Liver (tissue), 9 donors: Measurements from ENCODE around the gene NNMT. TPM values are rescaled to one million over a fixed set of nuclear protein-coding genes. Genes with fewer than 3 reads are reported as not detected.

Source experiments
- DNase-seq: peaks from one replicate; pipeline ENCODE4 v3.0.0-alpha.2; 2017; ENCODE audit warnings: low spot score
- H3K27ac ChIP-seq, 2 donors: one replicate each; pipeline ENCODE4 v1.7.0; 2013; ENCODE audit warnings: inconsistent platforms in 2 of 2, low read length in 2 of 2, control low read depth in 1 of 2, low read depth in 1 of 2, mild to moderate bottlenecking in 1 of 2
- H3K27me3 ChIP-seq, 4 donors: one replicate each; pipeline versions ENCODE4 v1.6.1 to v1.7.0; 2013; ENCODE audit warnings: low read length in 3 of 4, inconsistent platforms in 1 of 4, mild to moderate bottlenecking in 1 of 4, moderate library complexity in 1 of 4; ENCODE audit not compliant: control insufficient read depth in 4 of 4, insufficient read depth in 4 of 4
- H3K36me3 ChIP-seq, 4 donors: one replicate each; pipeline versions ENCODE4 v1.6.1 to v1.7.0; 2013; ENCODE audit warnings: low read length in 3 of 4, mild to moderate bottlenecking in 3 of 4, low read depth in 1 of 4, moderate library complexity in 1 of 4; ENCODE audit not compliant: control insufficient read depth in 4 of 4, insufficient read depth in 3 of 4
- H3K4me1 ChIP-seq, 4 donors: one replicate each; pipeline versions ENCODE4 v1.6.1 to v1.7.0; 2013; ENCODE audit warnings: low read length in 3 of 4, mild to moderate bottlenecking in 3 of 4, moderate library complexity in 1 of 4; ENCODE audit not compliant: control insufficient read depth in 4 of 4, insufficient read depth in 4 of 4
- H3K4me3 ChIP-seq, 3 donors: one replicate each; pipeline versions ENCODE4 v1.6.1 to v1.7.0; 2013; ENCODE audit warnings: low read length in 3 of 3, control low read depth in 1 of 3, low read depth in 1 of 3, mild to moderate bottlenecking in 1 of 3
- H3K9ac ChIP-seq, 2 donors: one replicate each; pipeline ENCODE4 v1.7.0; 2013; ENCODE audit warnings: low read length in 2 of 2, mild to moderate bottlenecking in 2 of 2, moderate library complexity in 2 of 2, control low read depth in 1 of 2, low read depth in 1 of 2
- H3K9me3 ChIP-seq, 4 donors: one replicate each; pipeline versions ENCODE4 v1.6.1 to v1.7.0; 2013; ENCODE audit warnings: low read length in 3 of 4; ENCODE audit not compliant: control insufficient read depth in 4 of 4
- EGR1 ChIP-seq, 2 donors: IDR thresholded peaks; 2 replicates each; pipeline ENCODE4 v1.6.1; 2016 to 2018; ENCODE audit warnings: antibody characterized with exemption in 2 of 2, low read depth in 2 of 2
- FOXA2 ChIP-seq: IDR thresholded peaks from 2 replicates; pipeline ENCODE4 v1.6.1; 2016; ENCODE audit warnings: antibody characterized with exemption
- GABPA ChIP-seq, 2 donors: IDR thresholded peaks in 1 of 2; conservative IDR thresholded peaks in 1 of 2; 2 replicates each; pipeline ENCODE4 v1.6.1; 2016; ENCODE audit warnings: antibody characterized with exemption in 2 of 2, mild to moderate bottlenecking in 1 of 2, moderate library complexity in 1 of 2
- HNF4A ChIP-seq, 2 donors: conservative IDR thresholded peaks; 2 replicates each; pipeline ENCODE4 v1.6.1; 2016; ENCODE audit warnings: antibody characterized with exemption in 2 of 2, mild to moderate bottlenecking in 2 of 2
- HNF4G ChIP-seq: IDR thresholded peaks from 2 replicates; pipeline ENCODE4 v1.6.1; 2016; ENCODE audit warnings: antibody characterized with exemption
- JUND ChIP-seq, 2 donors: IDR thresholded peaks; 2 replicates each; pipeline ENCODE4 v1.6.1; 2016; ENCODE audit warnings: antibody characterized with exemption in 2 of 2
- NR2F2 ChIP-seq: IDR thresholded peaks from 2 replicates; pipeline ENCODE4 v1.6.1; 2016; ENCODE audit warnings: antibody characterized with exemption
- RAD21 ChIP-seq, 2 donors: IDR thresholded peaks; 2 replicates each; pipeline ENCODE4 v1.6.1; 2016; ENCODE audit warnings: antibody characterized with exemption in 2 of 2, mild to moderate bottlenecking in 2 of 2
- RXRA ChIP-seq, 2 donors: IDR thresholded peaks; 2 replicates each; pipeline ENCODE4 v1.6.1; 2017 to 2018; ENCODE audit warnings: antibody characterized with exemption in 2 of 2, mild to moderate bottlenecking in 1 of 2
- SP1 ChIP-seq: IDR thresholded peaks from 2 replicates; pipeline ENCODE4 v1.6.1; 2018; ENCODE audit warnings: antibody characterized with exemption, mild to moderate bottlenecking
- TAF1 ChIP-seq: conservative IDR thresholded peaks from 2 replicates; pipeline ENCODE4 v1.6.1; 2016; ENCODE audit warnings: antibody characterized with exemption, mild to moderate bottlenecking
- YY1 ChIP-seq: IDR thresholded peaks from 2 replicates; pipeline ENCODE4 v1.6.1; 2016; ENCODE audit warnings: antibody characterized with exemption, mild to moderate bottlenecking
- WGBS: extraction: QIAGEN DNeasy Blood & Tissue Kit; methylation state at CpG from one replicate; pipeline ENCODE4 v1.1.7; 2013; 5-methylcytosine and 5-hydroxymethylcytosine counted together
- polyA plus RNA-seq, 2 donors: library from polyadenylated mRNA; stranded (reverse) in 1 of 2; unstranded in 1 of 2; fragments of 200-250 nt in 1 of 2; fragments of >200 nt in 1 of 2; fragmentation: Nextera tagmentation in 1 of 2; extraction: Ambion mirVana in 1 of 2; gene quantifications; one replicate each; pipeline versions ENCODE4 v1.2.1 to v1.2.3, GENCODE V29; 2013 to 2015
- total RNA-seq, 2 donors: library from RNA; depleted of rRNA; stranded (reverse); fragments of >200 nt; gene quantifications; one replicate each; pipeline ENCODE4 v1.2.3, GENCODE V29; 2014
- TF ChIP-seq, protein P1 (sequence below): IDR thresholded peaks from 2 replicates; pipeline ENCODE4 v1.6.1; 2016; ENCODE audit warnings: antibody characterized with exemption, mild to moderate bottlenecking
- TF ChIP-seq, protein P2 (sequence below): fragments of 150-350 bp; IDR thresholded peaks from 2 replicates; pipeline ENCODE4 v1.5.1; 2017; ENCODE audit warnings: improper control_type of control experiment, low read depth, low read length; ENCODE audit not compliant: missing input control
- TF ChIP-seq, protein P3 (sequence below): IDR thresholded peaks from 2 replicates; pipeline ENCODE4 v1.6.1; 2016; ENCODE audit warnings: antibody characterized with exemption
- donor health status: healthy.
- donor health status: healthy.
- donor health status: healthy.
- donor health status: healthy.
- donor health status: healthy.

Gene NNMT
- total and polyA plus RNA-seq, 4 donors, result 0.47 to 3,724 (median 2,877) TPM

DNA sequence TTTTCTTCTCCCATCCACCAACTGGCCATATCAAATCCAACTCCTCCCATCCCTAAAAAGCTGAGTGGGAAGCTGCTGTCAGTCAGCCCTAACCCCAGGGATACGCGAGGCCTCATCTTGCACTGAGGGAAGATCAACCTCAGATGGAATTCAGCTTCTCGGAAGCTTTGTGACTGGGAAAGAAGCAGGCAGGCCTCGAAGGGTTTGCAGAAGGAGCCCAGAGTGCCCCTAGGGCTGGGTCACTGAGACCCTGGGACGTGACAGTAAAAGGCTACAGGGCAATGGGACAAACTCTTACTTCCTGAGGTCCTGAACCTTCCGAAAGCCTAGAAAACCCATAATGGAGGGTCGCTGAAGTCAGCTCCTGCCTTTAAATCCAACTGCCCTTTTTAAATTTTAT is 34.4 kb upstream of the NNMT start:
- WGBS, result 87% methylated on average over 7 of the region's 7 CpGs
- H3K4me3 ChIP-seq, result no peak overlapping the region
- H3K9ac ChIP-seq, result no peak overlapping the region
- no peaks in the 10 kb centered on the region for H3K9me3 ChIP-seq
- H3K27me3 ChIP-seq, result no peaks in the 10 kb centered on the region
- no peak overlapping the region for H3K27ac ChIP-seq
- H3K36me3 ChIP-seq, result no peaks in the 10 kb centered on the region
- peaks cover 21 to 79% (median 64%) of the 10 kb centered on the region in 4 donors for H3K4me1 ChIP-seq
- TF ChIP-seq RAD21 (IDR thresholded peaks at IDR 0.05) (no peak), YY1 (no peak), HNF4G (no peak), TAF1 (no peak), HNF4A (conservative IDR thresholded peaks at IDR 0.05) (no peak), RXRA (IDR thresholded peaks at IDR 0.05) (no peak), NR2F2 (no peak), FOXA2 (no peak), GABPA (IDR thresholded peaks at IDR 0.05 in 1 of 2, conservative IDR thresholded peaks at IDR 0.05 in 1 of 2) (no peak)
- TF ChIP-seq, protein P1, sequence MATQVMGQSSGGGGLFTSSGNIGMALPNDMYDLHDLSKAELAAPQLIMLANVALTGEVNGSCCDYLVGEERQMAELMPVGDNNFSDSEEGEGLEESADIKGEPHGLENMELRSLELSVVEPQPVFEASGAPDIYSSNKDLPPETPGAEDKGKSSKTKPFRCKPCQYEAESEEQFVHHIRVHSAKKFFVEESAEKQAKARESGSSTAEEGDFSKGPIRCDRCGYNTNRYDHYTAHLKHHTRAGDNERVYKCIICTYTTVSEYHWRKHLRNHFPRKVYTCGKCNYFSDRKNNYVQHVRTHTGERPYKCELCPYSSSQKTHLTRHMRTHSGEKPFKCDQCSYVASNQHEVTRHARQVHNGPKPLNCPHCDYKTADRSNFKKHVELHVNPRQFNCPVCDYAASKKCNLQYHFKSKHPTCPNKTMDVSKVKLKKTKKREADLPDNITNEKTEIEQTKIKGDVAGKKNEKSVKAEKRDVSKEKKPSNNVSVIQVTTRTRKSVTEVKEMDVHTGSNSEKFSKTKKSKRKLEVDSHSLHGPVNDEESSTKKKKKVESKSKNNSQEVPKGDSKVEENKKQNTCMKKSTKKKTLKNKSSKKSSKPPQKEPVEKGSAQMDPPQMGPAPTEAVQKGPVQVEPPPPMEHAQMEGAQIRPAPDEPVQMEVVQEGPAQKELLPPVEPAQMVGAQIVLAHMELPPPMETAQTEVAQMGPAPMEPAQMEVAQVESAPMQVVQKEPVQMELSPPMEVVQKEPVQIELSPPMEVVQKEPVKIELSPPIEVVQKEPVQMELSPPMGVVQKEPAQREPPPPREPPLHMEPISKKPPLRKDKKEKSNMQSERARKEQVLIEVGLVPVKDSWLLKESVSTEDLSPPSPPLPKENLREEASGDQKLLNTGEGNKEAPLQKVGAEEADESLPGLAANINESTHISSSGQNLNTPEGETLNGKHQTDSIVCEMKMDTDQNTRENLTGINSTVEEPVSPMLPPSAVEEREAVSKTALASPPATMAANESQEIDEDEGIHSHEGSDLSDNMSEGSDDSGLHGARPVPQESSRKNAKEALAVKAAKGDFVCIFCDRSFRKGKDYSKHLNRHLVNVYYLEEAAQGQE, result no peak
- DNase-seq, result no peak

DNA sequence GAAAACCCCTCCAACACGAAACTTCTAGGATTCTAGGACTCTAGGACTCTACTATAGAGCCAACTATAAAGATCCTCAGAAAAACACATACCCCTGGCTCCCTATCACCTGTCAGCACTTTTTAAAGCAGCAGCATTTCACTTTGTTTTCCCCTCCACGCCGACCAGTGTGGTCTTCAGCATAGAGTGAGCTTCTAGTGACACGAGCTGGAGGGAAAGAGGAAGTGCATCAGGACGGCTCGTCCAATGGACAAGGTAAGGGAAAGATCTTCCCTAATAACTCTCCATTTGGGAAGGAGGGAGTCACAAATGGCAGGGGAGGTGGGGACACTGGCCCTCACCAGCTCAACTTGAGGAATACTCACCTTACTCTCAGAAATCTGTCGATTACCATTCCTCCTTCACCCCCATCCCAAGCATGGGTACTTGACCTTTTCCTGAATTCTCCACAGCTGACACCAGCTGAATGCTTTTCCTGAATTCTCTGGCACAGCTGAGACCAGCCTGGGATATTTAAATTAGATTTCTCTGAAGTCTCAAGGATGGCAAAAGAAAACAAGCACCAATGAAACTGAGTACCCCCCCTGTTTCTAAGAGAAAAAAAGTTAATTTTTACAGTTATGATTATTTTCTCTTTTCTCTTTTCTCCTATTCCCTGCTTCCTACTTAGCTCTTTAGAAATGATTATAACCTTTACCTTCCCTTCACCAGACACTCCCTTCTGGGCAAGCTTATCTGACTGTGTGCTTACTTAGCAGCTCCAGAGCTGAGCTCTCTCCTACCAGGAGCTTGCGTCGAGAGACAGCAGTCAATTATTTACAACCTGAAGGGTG is 33.3 kb upstream of the NNMT start:
- no peak for DNase-seq
- Histone ChIP-seq H3K9me3 (no peaks in the 10 kb centered on the region), H3K27ac (peak overlapping the region in 1 of 2 donors; percentile 4), H3K27me3 (no peaks in the 10 kb centered on the region), H3K4me3 (no peak overlapping the region), H3K36me3 (no peaks in the 10 kb centered on the region), H3K9ac (no peak overlapping the region), H3K4me1 (peaks cover 16 to 70% (median 56%) of the 10 kb centered on the region in 4 donors)
- TF ChIP-seq, protein P2, sequence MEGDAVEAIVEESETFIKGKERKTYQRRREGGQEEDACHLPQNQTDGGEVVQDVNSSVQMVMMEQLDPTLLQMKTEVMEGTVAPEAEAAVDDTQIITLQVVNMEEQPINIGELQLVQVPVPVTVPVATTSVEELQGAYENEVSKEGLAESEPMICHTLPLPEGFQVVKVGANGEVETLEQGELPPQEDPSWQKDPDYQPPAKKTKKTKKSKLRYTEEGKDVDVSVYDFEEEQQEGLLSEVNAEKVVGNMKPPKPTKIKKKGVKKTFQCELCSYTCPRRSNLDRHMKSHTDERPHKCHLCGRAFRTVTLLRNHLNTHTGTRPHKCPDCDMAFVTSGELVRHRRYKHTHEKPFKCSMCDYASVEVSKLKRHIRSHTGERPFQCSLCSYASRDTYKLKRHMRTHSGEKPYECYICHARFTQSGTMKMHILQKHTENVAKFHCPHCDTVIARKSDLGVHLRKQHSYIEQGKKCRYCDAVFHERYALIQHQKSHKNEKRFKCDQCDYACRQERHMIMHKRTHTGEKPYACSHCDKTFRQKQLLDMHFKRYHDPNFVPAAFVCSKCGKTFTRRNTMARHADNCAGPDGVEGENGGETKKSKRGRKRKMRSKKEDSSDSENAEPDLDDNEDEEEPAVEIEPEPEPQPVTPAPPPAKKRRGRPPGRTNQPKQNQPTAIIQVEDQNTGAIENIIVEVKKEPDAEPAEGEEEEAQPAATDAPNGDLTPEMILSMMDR, result peak; percentile 62
- TF ChIP-seq EGR1 (IDR thresholded peaks at IDR 0.05; ENCODE audit: low read depth in 2 of 2) (no peak), HNF4G (no peak), TAF1 (peak; percentile 75), HNF4A (conservative IDR thresholded peaks at IDR 0.05) (peak; percentile 28 to 44), SP1 (peak; percentile 39), JUND (IDR thresholded peaks at IDR 0.05) (peak in 1 of 2 donors; percentile 40), RAD21 (IDR thresholded peaks at IDR 0.05) (peak; percentile 90 to 94), GABPA (IDR thresholded peaks at IDR 0.05 in 1 of 2, conservative IDR thresholded peaks at IDR 0.05 in 1 of 2) (no peak), FOXA2 (no peak)
- TF ChIP-seq, protein P3, sequence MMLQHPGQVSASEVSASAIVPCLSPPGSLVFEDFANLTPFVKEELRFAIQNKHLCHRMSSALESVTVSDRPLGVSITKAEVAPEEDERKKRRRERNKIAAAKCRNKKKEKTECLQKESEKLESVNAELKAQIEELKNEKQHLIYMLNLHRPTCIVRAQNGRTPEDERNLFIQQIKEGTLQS, result no peak
- TF ChIP-seq, protein P1, result no peak
- 17% methylated on average over 9 of the region's 9 CpGs for WGBS
